OCI-LY1 (cell line): ENCODE results near the gene EVC.
"Not testable (repeated sequence)": the region's sequence is repeated elsewhere in the genome, so short reads cannot be mapped to it uniquely, and the experiment has no call there.

Source experiments
- CTCF ChIP-seq: fragments of 200-600 bp; sonication (generic), shearing (Covaris generic); IDR thresholded peaks from 2 replicates; pipeline ENCODE4 v1.5.1; 2017; ENCODE audit warnings: mild to moderate bottlenecking, antibody characterized with exemption, low read length, moderate library complexity, mixed read lengths
- EZH2 ChIP-seq: fragments of 200-600 bp; sonication (generic), shearing (Covaris generic); IDR thresholded peaks from 2 replicates; pipeline ENCODE4 v1.8.0; 2017; ENCODE audit warnings: borderline replicate concordance, mixed run types, mild to moderate bottlenecking, antibody characterized with exemption, low read length, moderate library complexity, mixed read lengths

DNA sequence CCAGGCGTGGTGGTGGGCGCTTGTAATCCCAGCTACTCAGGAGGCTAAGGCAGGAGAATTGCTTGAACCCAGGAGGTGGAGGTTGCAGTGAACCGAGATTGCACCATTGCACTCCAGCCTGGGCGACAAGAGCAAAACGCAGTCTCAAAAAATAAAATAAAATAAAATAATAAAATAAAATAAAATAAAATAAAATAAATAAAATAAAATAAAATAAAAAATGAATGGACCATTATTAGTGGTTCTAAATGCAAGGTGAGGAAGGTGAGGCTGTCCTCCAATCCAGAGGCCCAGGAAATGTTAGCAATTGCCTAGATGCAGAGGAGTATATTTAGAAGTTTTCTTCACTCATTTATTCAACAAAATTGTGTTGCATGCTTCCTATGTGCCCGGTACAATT is 126.5 kb downstream of the EVC start:
- TF ChIP-seq EZH2, CTCF: not testable (repeated sequence)
